Measurements from ENCODE around the gene HOXA7.
A peak's percentile ranks its signal among the peaks of the same experiment; 100 is the strongest.

HOXA7 gene

GRCh38 chr7:27182285-27182841 is 25.9 kb upstream of the HOXA7 start:
- peak; percentile 52 for DNase-seq

- DNase-seq, result no peak
These were observed 25.4 kb upstream of the HOXA7 start for GRCh38 chr7:27181795-27182275.

- DNase-seq, result peak; percentile 58
These were observed 24.3 kb upstream of the HOXA7 start for GRCh38 chr7:27180431-27181420.

- DNase-seq, result peak; percentile 86
These were observed 23.3 kb upstream of the HOXA7 start for GRCh38 chr7:27179503-27180430.

GRCh38 chr7:27179030-27179429 is 22.6 kb upstream of the HOXA7 start:
- DNase-seq, result no peak

- DNase-seq, result no peak
These were observed 21.9 kb upstream of the HOXA7 start for GRCh38 chr7:27178366-27178765.

GRCh38 chr7:27177795-27178320 is 21.4 kb upstream of the HOXA7 start:
- no peak for DNase-seq

- no peak for DNase-seq
These were observed 20.7 kb upstream of the HOXA7 start for GRCh38 chr7:27176962-27177794.

- DNase-seq, result peak; percentile 49
These were observed 20.0 kb upstream of the HOXA7 start for GRCh38 chr7:27176524-27176845.

- DNase-seq, result no peak
These were observed 19.4 kb upstream of the HOXA7 start for GRCh38 chr7:27175626-27176523.

- peak; percentile 50 for DNase-seq
These were observed 18.6 kb upstream of the HOXA7 start for GRCh38 chr7:27174874-27175625.

- peak; percentile 58 for DNase-seq
These were observed 17.7 kb upstream of the HOXA7 start, which contains the start of gene HOXA10 for GRCh38 chr7:27173956-27174873. HOXA10 (minus strand) TSS chr7:27174320; CDS start chr7:27174306, 14 bp downstream.

- peak; percentile 72 for DNase-seq
These were observed 17.1 kb upstream of the HOXA7 start for GRCh38 chr7:27173511-27173955.

GRCh38 chr7:27172823-27173510 is 16.5 kb upstream of the HOXA7 start:
- DNase-seq, result peak; percentile 68

- DNase-seq, result peak; percentile 62
These were observed 15.9 kb upstream of the HOXA7 start for GRCh38 chr7:27172315-27172774.

GRCh38 chr7:27171637-27172314 is 15.3 kb upstream of the HOXA7 start:
- peak; percentile 61 for DNase-seq

GRCh38 chr7:27171325-27171636 is 14.8 kb upstream of the HOXA7 start:
- DNase-seq, result peak; percentile 57

Measured in activated CD8-positive, alpha-beta memory T cell treated with anti-CD3 and anti-CD28 coated beads for 24 hours (primary cell).